MCF 10A (cell line): ENCODE data around the gene ASMT. TPM values are rescaled to one million over a fixed set of nuclear protein-coding genes. Genes with fewer than 3 reads are reported as not detected.

ENCODE experiments used
- BruUV-seq: library from RNA; stranded (reverse); fragments of 400-500 nt; replicated peaks from 2 replicates; lab custom pipeline; 2021; lab: Mats Ljungman, UMichigan
- CTCF ChIA-PET: fragments of 300-600 bp; sonication (Branson Sonifier 250); formaldehyde crosslinking; extraction: SDS; loops from one replicate; lab custom pipeline; 2021; ENCODE audit warnings: antibody characterized with exemption, inconsistent platforms; lab: Yijun Ruan, JAX
- POLR2A ChIA-PET: fragments of 300-600, 350-650 bp; sonication (Branson Sonifier 250); formaldehyde crosslinking; extraction: SDS; loops from one replicate; lab custom pipeline; 2020; ENCODE audit warnings: antibody characterized with exemption, inconsistent platforms; lab: Yijun Ruan, JAX
- DNase-seq: peaks from one replicate; pipeline ENCODE4 v3.0.0-alpha.2; 2018; ENCODE audit not compliant: unreplicated experiment
- H3K27ac Mint-ChIP-seq: one replicate; pipeline ENCODE4 v1.8.0; 2022; ENCODE audit warnings: mild to moderate bottlenecking, low read depth, mixed read lengths; ENCODE audit not compliant: unreplicated experiment
- H3K27me3 Mint-ChIP-seq: one replicate; pipeline ENCODE4 v1.8.0; 2022; ENCODE audit warnings: mixed read lengths; ENCODE audit not compliant: insufficient read depth, unreplicated experiment
- H3K36me3 Mint-ChIP-seq: one replicate; pipeline ENCODE4 v1.8.0; 2022; ENCODE audit warnings: mild to moderate bottlenecking, moderate library complexity, mixed read lengths; ENCODE audit not compliant: insufficient read depth, unreplicated experiment
- H3K4me1 Mint-ChIP-seq: one replicate; pipeline ENCODE4 v1.8.0; 2022; ENCODE audit warnings: mixed read lengths; ENCODE audit not compliant: insufficient read depth, unreplicated experiment
- H3K4me3 Mint-ChIP-seq: one replicate; pipeline ENCODE4 v1.8.0; 2022; ENCODE audit warnings: mild to moderate bottlenecking, moderate library complexity, mixed read lengths; ENCODE audit not compliant: unreplicated experiment
- H3K9me3 Mint-ChIP-seq: one replicate; pipeline ENCODE4 v1.8.0; 2022; ENCODE audit warnings: mixed read lengths; ENCODE audit not compliant: unreplicated experiment
- CTCF ChIP-seq: fragments of 200-600 bp; IDR thresholded peaks from one replicate; pipeline ENCODE4 v1.8.0; 2022; ENCODE audit warnings: antibody characterized with exemption, mild to moderate bottlenecking; ENCODE audit not compliant: unreplicated experiment
- intact Hi-C: fragments of 100-400 bp; cut with micrococcal nuclease; formaldehyde crosslinking; loops from 2 replicates; pipeline ENCODE4 v1.14.1; 2022
- total RNA-seq: library from RNA; stranded (reverse); gene quantifications from 2 replicates; pipeline ENCODE4 v1.2.3, GENCODE V29; 2022

ASMT gene
- total RNA-seq, 1 experiment from 2014 or later = not detected

- POLR2A ChIA-PET = no interaction called here
- Mint-ChIP-seq H3K4me1 (peaks cover 11% of the 10 kb centered on the region), H3K4me3 (no peak overlapping the region), H3K9me3 (no peaks in the 10 kb centered on the region), H3K27ac (no peak overlapping the region), H3K27me3 (no peaks in the 10 kb centered on the region), H3K36me3 (no peaks in the 10 kb centered on the region)
- no peak for DNase-seq
- CTCF ChIA-PET = no interaction called here
- intact Hi-C loops = no loop called here
- TF ChIP-seq CTCF = no peak
- no TSS peak for BruUV-seq
Measured at GRCh38 chrX:1578511-1579173, 36.2 kb upstream of the ASMT start.

- POLR2A ChIA-PET = no interaction called here
- H3K4me1 Mint-ChIP-seq = peaks cover 12% of the 10 kb centered on the region
- H3K27me3 Mint-ChIP-seq = no peaks in the 10 kb centered on the region
- no peak overlapping the region for H3K27ac Mint-ChIP-seq
- DNase-seq = peak; percentile 73
- H3K4me3 Mint-ChIP-seq = no peak overlapping the region
- intact Hi-C loops = loop anchor here (1.0 to 5.0 kb wide), 2 partner anchors 127 to 334 kb away; no protein-coding TSS in a partner anchor
- H3K36me3 Mint-ChIP-seq = no peaks in the 10 kb centered on the region
- no TSS peak for BruUV-seq
- TF ChIP-seq CTCF = peak; percentile 74
- no peaks in the 10 kb centered on the region for H3K9me3 Mint-ChIP-seq
- CTCF ChIA-PET = no interaction called here
Measured at GRCh38 chrX:1581132-1581531, 33.7 kb upstream of the ASMT start.

- Mint-ChIP-seq H3K4me3 (peak overlapping the region; percentile 34), H3K27me3 (no peaks in the 10 kb centered on the region), H3K27ac (no peak overlapping the region), H3K4me1 (peaks cover 12% of the 10 kb centered on the region), H3K36me3 (no peaks in the 10 kb centered on the region), H3K9me3 (no peaks in the 10 kb centered on the region)
- ChIA-PET CTCF (no interaction called here), POLR2A (no interaction called here)
- peak; percentile 64 for DNase-seq
- no peak for TF ChIP-seq CTCF
- BruUV-seq = no TSS peak
- intact Hi-C loops = loop anchor here (5.0 kb wide), 1 partner anchor 336 kb away; no protein-coding TSS in a partner anchor
Measured at GRCh38 chrX:1582686-1583437, 32.0 kb upstream of the ASMT start.

- Mint-ChIP-seq H3K27ac (no peak overlapping the region), H3K36me3 (no peaks in the 10 kb centered on the region), H3K9me3 (no peaks in the 10 kb centered on the region), H3K27me3 (no peaks in the 10 kb centered on the region), H3K4me1 (peaks cover 12% of the 10 kb centered on the region), H3K4me3 (no peak overlapping the region)
- DNase-seq = no peak
- ChIA-PET CTCF (no interaction called here), POLR2A (no interaction called here)
- intact Hi-C loops = loop anchor here (5.0 kb wide), 1 partner anchor 337 kb away; no protein-coding TSS in a partner anchor
- BruUV-seq = no TSS peak
- TF ChIP-seq CTCF = no peak
Measured at GRCh38 chrX:1584237-1585011, 30.4 kb upstream of the ASMT start.
